ENCODE measurements around the gene HSD3B7.

HSD3B7 gene

DNA sequence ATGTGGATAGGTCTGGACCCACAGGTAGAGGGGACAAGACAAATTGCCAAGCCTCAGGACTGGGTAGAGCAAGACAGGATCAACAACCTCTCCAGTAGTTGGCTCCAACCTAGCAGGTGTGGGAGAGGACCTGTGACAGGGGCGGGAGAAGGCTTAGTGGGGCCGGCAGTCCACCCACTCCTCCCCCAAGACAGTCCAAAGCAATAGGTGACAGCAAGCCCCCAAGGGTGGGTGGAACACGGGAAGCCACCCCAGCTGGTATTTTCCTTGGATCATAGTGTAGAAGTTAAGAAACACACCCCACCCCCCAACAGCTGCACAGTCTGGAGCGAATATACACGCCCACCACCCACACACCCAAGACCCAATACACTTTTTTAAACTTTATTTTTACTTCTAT lies 44.3 kb downstream of the HSD3B7 start (continued):
- TF ChIP-seq ZFP37 (tag by site-specific recombination; IDR thresholded peaks at IDR 0.05) (no peak), ZNF561 (tag by site-specific recombination; IDR thresholded peaks at IDR 0.05; ENCODE audit: borderline replicate concordance) (no peak), KLF1 (tag by site-specific recombination; IDR thresholded peaks at IDR 0.05) (peak; percentile 57; the same call in 1 of the 2 replicates), ZNF473 (tag by site-specific recombination; IDR thresholded peaks at IDR 0.05) (no peak)

- H3K36me3 ChIP-seq (ENCODE audit: control insufficient read depth in 2 of 2, insufficient read depth in 1 of 2, low read length in 2 of 2): peaks cover 0 to 13% of the 10 kb centered on the region in 2 experiments; a peak in 1 of 3 replicates
- ChIA-PET CTCF (interaction anchor here (0.7 to 1.4 kb wide), 3 partner anchors 16 to 62 kb away, joined by 3 to 4 read pairs (median 4); no protein-coding TSS in a partner anchor), POLR2A (interaction anchor here (0.5 to 0.7 kb wide), 4 partner anchors 14 to 111 kb away, joined by 3 read pairs; no protein-coding TSS in a partner anchor)
- H3K4me3 ChIP-seq (ENCODE audit: low read depth, low read length): no peak overlapping the region
- TF ChIP-seq ZFP41 (tag by site-specific recombination; IDR thresholded peaks at IDR 0.05; ENCODE audit: borderline replicate concordance) (no peak), ZNF488 (tag by site-specific recombination; IDR thresholded peaks at IDR 0.05) (no peak), PATZ1 (tag by site-specific recombination; IDR thresholded peaks at IDR 0.05) (no peak), WT1 (tag by site-specific recombination; IDR thresholded peaks at IDR 0.05) (no peak), ZNF768 (tag by site-specific recombination; IDR thresholded peaks at IDR 0.05) (no peak), ZNF148 (tag by site-specific recombination; IDR thresholded peaks at IDR 0.05; ENCODE audit: borderline replicate concordance) (no peak), ZNF311 (tag by site-specific recombination; IDR thresholded peaks at IDR 0.05; ENCODE audit: borderline replicate concordance) (no peak), ZNF701 (tag by site-specific recombination; IDR thresholded peaks at IDR 0.05) (no peak), ZNF324 (tag by site-specific recombination; IDR thresholded peaks at IDR 0.05) (no peak), BCL11B (tag by site-specific recombination; IDR thresholded peaks at IDR 0.05; ENCODE audit: low read depth) (no peak), ZNF560 (tag by site-specific recombination; IDR thresholded peaks at IDR 0.05; ENCODE audit: borderline replicate concordance) (no peak), ZBTB10 (tag by site-specific recombination; IDR thresholded peaks at IDR 0.05) (no peak), OSR2 (tag by site-specific recombination; IDR thresholded peaks at IDR 0.05) (no peak), ZNF354C (tag by site-specific recombination; IDR thresholded peaks at IDR 0.05; ENCODE audit: borderline replicate concordance, low read depth) (no peak), TCF7L2 (IDR thresholded peaks at IDR 0.05; ENCODE audit: borderline replicate concordance, low read depth, low read length) (no peak), ZBTB17 (tag by site-specific recombination; IDR thresholded peaks at IDR 0.05) (no peak), ZNF394 (tag by site-specific recombination; IDR thresholded peaks at IDR 0.05; ENCODE audit: borderline replicate concordance) (no peak)
- no peaks in the 10 kb centered on the region for H3K9me3 ChIP-seq (ENCODE audit: control insufficient read depth, insufficient read depth, low read depth, low read length)
- H3K27ac ChIP-seq (ENCODE audit: extremely low read depth, low read depth, low read length): no peak overlapping the region
- H3K4me1 ChIP-seq (ENCODE audit: control insufficient read depth, insufficient read depth, low read length): no peaks in the 10 kb centered on the region
These were observed 46.3 kb downstream of the HSD3B7 start for GRCh38 chr16:31031276-31031675.
